ENCODE results near the gene HTT. TPM values are rescaled to one million over a fixed set of nuclear protein-coding genes. Genes with fewer than 3 reads are reported as not detected.

The HTT gene
- total RNA-seq, 2 donors from 2014 or later = 37.8 to 97.8 TPM

DNA sequence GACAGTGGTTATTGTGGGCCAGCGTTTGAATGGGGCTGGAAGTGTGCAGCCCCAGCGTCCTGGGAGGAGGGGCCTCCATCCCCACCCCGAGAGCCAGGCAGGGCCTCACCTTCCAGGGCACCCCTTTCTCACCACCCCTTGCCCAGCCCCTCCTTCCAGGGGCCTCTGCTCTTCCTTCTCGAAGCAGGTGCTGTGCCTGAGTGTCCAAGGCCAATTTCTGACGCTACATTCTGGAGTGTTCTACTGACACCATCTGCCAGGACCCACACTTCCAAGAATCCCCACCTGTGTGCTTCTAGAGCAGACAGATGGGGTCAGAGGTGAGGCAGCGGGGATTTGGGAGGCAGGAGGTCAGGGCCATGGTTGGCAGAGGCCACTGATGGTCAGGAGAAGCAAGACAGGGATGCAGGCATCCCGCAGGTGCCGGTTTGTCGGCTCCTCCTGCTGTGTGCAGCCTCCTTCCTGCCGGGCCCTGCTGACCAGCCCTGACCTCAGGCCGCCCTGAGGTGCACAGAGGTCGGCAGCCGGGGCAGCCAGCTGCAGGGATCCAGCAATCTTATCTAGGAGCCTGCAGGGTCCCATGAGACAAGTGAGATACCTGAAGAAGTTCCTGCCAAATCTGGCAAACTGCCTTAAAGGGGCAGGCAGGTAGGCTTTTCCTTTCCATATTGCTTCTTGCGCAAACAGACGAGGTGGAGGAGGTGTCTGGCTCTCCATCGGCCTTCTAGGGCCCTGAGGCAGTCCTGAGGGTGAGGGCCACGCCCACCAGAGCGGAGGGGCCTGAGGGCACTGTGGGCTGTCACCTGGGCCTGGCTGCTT lies 193.3 kb downstream of the HTT start:
- H3K9me3 ChIP-seq = no peaks in the 10 kb centered on the region

DNA sequence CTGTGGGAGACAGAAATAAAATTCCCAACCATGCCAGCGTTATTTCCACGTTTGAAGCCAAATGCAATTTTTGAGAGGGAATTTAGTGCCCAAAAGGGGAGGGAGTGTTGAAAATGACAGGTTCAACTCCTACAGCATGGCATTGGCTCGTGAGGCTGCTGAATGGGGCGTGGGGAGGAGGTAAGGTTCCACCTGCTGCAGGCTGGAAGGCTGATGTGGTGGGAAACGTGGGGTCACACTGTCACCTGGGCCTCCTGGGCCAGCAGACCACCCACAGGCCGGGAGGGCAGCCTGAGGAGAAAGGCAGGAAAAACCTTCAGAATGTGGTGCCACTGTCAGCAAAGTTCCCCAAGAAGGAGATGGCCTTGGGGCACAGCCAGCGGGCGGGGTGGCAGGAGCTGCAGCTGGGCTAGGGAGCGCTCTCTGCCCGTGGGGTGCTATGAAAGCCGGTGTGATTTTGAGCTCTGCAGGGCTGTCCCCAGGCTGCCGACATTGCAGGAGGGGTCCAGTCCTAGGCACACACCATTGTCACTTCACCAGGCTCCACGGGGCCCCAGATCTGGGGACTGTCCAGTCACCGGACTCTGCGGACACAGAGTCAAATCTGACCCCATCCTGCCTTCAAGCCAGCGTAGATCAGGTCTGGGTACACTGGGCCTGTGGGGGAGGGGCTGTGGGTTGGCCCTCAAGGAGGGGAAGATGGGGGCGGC lies 194.1 kb downstream of the HTT start:
- H3K27ac ChIP-seq = no peak overlapping the region
- intact Hi-C loops (cut with DNase I) = no loop called here
- no peaks in the 10 kb centered on the region for H3K4me1 ChIP-seq (replicated peaks)
- no peaks in the 10 kb centered on the region for H3K27me3 ChIP-seq (replicated peaks; ENCODE audit: insufficient read depth)
- no peak for DNase-seq (ENCODE audit: low spot score)
- H3K36me3 ChIP-seq = no peaks in the 10 kb centered on the region
- no peaks in the 10 kb centered on the region for H3K9me3 ChIP-seq
- WGBS = 79% methylated on average over 17 of the region's 17 CpGs
- H3K4me3 ChIP-seq = no peak overlapping the region
- no peak for TF ChIP-seq POLR2AphosphoS5 (IDR thresholded peaks at IDR 0.05)
- TF ChIP-seq, protein P1, sequence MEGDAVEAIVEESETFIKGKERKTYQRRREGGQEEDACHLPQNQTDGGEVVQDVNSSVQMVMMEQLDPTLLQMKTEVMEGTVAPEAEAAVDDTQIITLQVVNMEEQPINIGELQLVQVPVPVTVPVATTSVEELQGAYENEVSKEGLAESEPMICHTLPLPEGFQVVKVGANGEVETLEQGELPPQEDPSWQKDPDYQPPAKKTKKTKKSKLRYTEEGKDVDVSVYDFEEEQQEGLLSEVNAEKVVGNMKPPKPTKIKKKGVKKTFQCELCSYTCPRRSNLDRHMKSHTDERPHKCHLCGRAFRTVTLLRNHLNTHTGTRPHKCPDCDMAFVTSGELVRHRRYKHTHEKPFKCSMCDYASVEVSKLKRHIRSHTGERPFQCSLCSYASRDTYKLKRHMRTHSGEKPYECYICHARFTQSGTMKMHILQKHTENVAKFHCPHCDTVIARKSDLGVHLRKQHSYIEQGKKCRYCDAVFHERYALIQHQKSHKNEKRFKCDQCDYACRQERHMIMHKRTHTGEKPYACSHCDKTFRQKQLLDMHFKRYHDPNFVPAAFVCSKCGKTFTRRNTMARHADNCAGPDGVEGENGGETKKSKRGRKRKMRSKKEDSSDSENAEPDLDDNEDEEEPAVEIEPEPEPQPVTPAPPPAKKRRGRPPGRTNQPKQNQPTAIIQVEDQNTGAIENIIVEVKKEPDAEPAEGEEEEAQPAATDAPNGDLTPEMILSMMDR (IDR thresholded peaks at IDR 0.05) = no peak
- no peak for TF ChIP-seq POLR2A (IDR thresholded peaks at IDR 0.05)

More for the DNA sequence above, 193.3 kb downstream of the HTT start:
- Histone ChIP-seq H3K4me1 (replicated peaks) (no peaks in the 10 kb centered on the region), H3K36me3 (no peaks in the 10 kb centered on the region), H3K27ac (no peak overlapping the region), H3K27me3 (replicated peaks; ENCODE audit: insufficient read depth) (no peaks in the 10 kb centered on the region), H3K4me3 (no peak overlapping the region)
- 75% methylated on average over 18 of the region's 18 CpGs for WGBS
- intact Hi-C loops (cut with DNase I) = no loop called here
- DNase-seq (ENCODE audit: low spot score) = no peak
- TF ChIP-seq, protein P1 (IDR thresholded peaks at IDR 0.05) = no peak
- TF ChIP-seq POLR2A (IDR thresholded peaks at IDR 0.05) (no peak), POLR2AphosphoS5 (IDR thresholded peaks at IDR 0.05) (no peak)

DNA sequence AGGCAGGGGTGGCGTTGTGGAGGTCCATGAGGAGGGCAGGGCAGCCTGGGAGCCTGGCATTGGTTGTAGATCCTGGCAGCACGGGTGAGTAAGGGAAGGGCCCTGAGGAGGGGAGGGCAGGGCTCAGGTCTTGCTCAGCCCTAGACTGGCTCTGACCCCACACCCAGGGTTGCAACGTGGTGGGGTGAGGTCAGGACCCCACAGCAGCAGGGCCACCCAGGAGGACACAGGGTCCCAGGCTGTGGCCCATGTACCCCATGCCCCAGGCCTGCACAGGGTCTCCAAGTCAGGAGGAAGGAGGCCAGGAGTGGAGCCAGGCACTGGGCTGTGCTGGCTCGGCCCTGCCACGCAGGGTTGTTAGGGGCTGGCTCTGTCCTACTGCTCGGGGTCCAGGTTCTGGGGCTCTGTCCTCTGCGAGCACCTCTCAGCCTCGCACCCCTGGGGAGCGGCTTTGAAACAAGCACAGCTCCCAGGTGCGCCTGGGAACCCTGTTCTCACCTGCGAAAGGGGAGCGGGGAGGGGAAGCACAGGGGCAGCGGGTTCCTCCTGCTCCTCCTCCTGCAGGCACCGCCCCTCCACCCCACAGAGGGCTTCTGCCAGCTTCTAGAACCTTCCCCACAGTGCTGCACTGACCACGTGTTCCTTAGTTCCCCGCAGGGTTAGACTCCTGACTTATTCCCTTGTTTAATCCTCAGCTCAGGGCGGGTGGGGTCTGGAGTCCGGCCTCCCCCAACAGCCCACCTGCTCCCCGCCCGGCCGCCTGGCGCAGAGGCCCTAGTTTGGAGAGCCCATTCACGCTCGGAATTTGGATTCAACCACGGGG lies 194.8 kb downstream of the HTT start:
- no peak for DNase-seq (ENCODE audit: low spot score)
- TF ChIP-seq POLR2A (IDR thresholded peaks at IDR 0.05) = no peak
- TF ChIP-seq POLR2AphosphoS5 (IDR thresholded peaks at IDR 0.05) = no peak
- TF ChIP-seq, protein P1 (IDR thresholded peaks at IDR 0.05) = no peak

DNA sequence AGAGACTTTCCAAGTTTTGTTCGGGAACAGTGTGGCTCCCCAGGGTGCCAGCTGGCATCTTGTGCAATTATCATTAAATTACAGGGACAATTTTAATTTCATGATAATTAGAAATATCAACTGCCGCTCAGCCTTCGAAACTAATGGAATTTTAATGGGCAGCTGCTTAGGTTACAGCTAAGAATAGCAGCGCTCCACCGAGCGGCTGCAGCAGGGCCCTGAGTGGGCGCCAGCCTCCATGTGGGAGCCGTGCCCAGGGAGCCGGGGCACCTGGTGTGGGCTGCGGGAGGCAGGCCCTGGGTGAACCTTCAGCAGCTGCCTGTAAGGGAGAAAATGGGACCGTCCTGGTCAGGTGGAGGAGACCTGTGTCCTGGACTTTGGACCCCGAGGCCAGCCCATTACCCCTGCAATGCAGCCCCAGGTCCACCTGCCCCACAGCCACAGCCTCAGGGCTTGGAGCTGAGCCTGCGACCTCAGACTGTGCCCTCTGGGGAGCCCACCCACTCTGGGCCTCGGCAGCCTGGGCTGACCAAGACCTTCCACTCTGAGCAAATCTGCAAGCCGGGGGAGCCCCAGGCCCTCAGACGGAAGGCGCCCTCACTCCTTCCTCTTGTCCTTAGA lies 195.6 kb downstream of the HTT start:
- Histone ChIP-seq H3K9me3 (no peaks in the 10 kb centered on the region), H3K4me1 (replicated peaks) (no peaks in the 10 kb centered on the region), H3K4me3 (no peak overlapping the region), H3K27me3 (replicated peaks; ENCODE audit: insufficient read depth) (no peaks in the 10 kb centered on the region), H3K27ac (no peak overlapping the region), H3K36me3 (no peaks in the 10 kb centered on the region)
- TF ChIP-seq, protein P1 (IDR thresholded peaks at IDR 0.05) = no peak
- no peak for TF ChIP-seq POLR2AphosphoS5 (IDR thresholded peaks at IDR 0.05)
- no peak for TF ChIP-seq POLR2A (IDR thresholded peaks at IDR 0.05)
- 45% methylated on average over 15 of the region's 17 CpGs for WGBS
- no peak for DNase-seq (ENCODE audit: low spot score)
- intact Hi-C loops (cut with DNase I) = no loop called here

More for the DNA sequence above, 194.8 kb downstream of the HTT start:
- H3K4me1 ChIP-seq (replicated peaks) = no peaks in the 10 kb centered on the region
- no peak overlapping the region for H3K4me3 ChIP-seq
- H3K27me3 ChIP-seq (replicated peaks; ENCODE audit: insufficient read depth) = no peaks in the 10 kb centered on the region
- intact Hi-C loops (cut with DNase I) = no loop called here
- no peaks in the 10 kb centered on the region for H3K9me3 ChIP-seq
- H3K36me3 ChIP-seq = no peaks in the 10 kb centered on the region
- 72% methylated on average over 24 of the region's 25 CpGs for WGBS
- H3K27ac ChIP-seq = no peak overlapping the region
